Cardiac fibroblast (primary cell): ENCODE results near the gene MSI2.

Source experiments
- DNase-seq, 2 donors: peaks; one replicate each; pipeline versions ENCODE4 v3.0.0 to v3.0.0-alpha.2; 2010; ENCODE audit warnings: low read depth in 2 of 2
- H3K4me3 ChIP-seq, 2 donors: replicated peaks in 1 of 2; 1 replicate in 1 of 2; 2 replicates in 1 of 2; pipeline ENCODE4 v1.5.1; 2011; ENCODE audit warnings: low read depth in 2 of 2, low read length in 2 of 2, mild to moderate bottlenecking in 2 of 2, moderate library complexity in 1 of 2
- TF ChIP-seq, protein P1 (sequence below): IDR thresholded peaks from one replicate; pipeline ENCODE4 v1.5.1; 2011; ENCODE audit warnings: low read depth, mild to moderate bottlenecking, low read length, inconsistent platforms

Gene MSI2

DNA sequence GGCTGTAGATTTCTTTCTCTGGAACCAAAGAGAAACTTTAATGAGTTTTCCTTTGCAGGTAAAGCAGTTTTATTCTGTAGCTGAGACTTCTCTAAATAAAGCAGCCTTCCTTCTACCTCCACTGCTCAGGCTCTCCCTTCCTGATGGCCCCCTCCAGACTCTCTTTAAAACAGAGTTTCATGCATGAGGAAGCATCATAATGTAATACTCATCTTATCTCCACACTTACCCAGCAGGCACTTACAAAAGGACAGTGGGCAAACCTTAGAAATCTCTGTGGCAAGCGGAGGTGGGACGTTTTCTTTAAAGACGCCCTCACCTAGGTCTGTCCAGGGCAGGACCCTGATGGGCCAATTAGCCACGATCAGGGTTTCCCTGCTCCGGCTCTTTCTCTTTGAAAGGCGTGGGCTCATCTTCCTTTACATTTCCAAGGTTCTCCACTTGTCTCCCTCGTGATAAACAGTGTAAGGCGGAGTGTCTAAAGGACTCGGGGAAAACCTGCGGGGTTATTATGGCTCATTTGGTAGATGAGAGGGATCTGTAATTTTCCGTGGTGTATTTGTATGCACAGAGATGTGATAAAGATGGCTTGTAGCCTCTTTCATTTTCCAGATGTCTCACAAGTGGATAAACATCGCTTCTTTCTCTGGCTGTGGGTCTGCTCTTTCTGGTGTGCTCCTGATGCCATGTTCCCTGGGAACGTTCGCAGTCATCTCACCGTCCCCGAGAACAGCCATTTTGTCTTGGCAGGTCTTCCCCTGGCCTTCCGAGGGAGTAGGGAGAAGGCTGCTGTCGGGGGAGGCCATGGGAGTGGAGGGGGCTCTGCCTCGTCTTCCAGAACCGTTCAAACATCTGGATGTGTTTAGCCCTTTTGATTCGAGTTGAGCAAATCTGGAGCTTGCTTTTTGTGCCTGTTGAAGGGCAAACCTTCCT lies 249.8 kb downstream of the MSI2 start:
- DNase-seq, result no peak
- TF ChIP-seq, protein P1, sequence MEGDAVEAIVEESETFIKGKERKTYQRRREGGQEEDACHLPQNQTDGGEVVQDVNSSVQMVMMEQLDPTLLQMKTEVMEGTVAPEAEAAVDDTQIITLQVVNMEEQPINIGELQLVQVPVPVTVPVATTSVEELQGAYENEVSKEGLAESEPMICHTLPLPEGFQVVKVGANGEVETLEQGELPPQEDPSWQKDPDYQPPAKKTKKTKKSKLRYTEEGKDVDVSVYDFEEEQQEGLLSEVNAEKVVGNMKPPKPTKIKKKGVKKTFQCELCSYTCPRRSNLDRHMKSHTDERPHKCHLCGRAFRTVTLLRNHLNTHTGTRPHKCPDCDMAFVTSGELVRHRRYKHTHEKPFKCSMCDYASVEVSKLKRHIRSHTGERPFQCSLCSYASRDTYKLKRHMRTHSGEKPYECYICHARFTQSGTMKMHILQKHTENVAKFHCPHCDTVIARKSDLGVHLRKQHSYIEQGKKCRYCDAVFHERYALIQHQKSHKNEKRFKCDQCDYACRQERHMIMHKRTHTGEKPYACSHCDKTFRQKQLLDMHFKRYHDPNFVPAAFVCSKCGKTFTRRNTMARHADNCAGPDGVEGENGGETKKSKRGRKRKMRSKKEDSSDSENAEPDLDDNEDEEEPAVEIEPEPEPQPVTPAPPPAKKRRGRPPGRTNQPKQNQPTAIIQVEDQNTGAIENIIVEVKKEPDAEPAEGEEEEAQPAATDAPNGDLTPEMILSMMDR, result no peak
- H3K4me3 ChIP-seq, result no peak overlapping the region

DNA sequence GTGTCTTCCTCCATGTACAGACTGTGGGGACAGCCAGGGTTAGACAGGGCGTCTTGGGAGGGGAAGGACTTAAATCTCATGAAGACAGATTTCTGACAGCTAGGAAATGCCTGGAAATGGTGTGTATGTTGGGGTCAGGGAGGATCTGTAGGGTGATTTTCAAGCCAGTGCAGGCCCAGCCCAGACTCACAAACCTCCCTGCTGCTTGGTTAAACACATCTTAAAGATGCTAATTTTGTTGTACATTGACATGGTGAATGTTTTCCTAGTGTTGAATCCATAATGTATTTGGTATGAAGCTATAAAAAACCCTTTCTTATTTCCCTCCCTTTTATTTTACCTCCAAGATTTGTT lies 250.4 kb downstream of the MSI2 start:
- TF ChIP-seq, protein P1, result no peak
- no peak for DNase-seq
- no peak overlapping the region for H3K4me3 ChIP-seq

DNA sequence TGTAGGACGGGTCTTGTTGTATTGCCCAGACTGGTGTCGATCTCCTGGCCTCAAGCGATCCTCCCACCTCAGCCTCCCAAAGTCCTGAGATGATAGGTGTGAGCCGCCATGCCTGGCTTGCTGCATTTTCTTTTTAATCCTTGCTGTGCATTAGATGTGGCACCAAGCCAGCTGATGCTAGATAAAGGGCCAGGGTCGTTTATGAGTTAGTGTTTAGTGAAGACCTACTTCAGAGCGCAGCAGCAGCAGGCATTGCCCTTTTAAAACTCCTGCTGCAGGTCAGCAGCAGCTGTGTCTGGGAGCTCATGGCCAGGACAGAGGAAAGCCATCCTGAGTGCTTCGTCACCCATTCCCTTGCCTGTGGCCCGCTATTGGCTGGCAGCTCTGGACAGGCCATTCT lies 251.5 kb downstream of the MSI2 start:
- H3K4me3 ChIP-seq, result no peak overlapping the region
- TF ChIP-seq, protein P1, result no peak
- DNase-seq, result no peak

DNA sequence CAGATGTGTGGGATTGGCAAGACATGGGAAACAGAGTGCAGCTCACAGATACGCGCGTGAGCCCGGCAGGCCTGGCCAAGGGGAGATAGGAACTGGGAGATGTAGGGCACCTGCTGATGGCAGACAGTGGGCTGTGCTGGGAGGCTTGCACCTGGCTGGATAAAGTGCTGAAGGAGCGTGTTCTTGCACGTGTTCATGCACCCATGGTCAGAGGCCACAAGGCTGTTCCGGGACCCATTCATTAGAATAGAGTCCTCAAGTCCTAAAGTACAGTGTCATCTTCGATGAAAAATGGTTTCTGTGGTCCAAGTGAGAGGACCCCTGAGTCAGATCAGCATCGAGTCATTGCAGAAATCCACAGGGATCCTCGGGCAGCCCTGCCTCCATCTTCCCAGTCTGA lies 252.3 kb downstream of the MSI2 start:
- no peak overlapping the region for H3K4me3 ChIP-seq
- TF ChIP-seq, protein P1, result no peak
- DNase-seq, result no peak

DNA sequence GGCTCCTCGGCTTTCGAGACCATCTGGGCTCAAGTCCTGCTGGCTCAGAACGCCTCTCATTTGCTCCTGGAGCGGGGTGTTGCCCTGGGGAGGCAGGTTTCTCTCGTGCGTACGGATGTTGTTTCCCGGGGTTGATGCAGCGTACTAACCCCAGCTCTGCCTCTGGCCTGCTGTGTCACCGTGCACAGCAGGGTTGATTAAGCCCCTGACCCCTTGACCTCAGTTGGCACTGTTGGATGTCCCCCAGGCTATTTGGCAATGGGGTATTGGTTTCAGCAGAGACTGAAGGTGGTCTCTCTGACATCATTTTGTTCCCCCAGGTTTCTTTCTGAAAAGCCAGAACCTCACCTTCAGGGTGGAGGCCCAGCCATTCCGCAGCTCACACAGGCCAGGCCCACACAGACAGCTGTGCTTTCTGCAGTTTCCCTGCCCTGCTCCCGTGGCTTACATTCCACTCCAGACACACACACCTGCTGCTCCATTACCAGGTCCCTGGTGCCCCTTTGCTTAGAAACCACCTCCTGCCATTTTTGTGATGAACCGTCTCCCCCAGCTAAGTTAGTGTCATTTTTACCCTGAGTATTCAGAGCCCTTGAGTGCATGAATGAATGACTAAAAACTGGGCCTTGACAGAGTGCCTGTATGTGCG lies 255.3 kb downstream of the MSI2 start:
- TF ChIP-seq, protein P1, result no peak
- no peak overlapping the region for H3K4me3 ChIP-seq
- no peak for DNase-seq

DNA sequence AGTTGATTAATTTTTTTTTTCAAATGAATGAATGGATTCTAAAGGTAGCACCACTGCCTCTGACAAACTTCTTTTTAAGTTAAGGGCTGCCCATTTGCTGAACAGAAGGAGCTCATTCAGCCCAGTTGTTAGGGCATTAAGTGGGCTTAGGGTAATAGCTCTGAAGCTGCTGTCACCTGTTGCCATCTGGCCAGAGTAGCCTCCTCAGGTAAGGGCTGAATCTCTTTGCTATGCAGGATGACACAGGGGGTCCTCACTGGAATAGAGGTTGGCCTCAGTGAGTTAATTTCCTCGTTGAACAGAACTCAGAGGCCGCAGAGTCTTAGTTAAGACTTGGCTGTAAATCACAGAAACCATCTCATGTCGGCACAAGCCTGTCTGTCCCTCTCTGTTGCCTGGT lies 255.9 kb downstream of the MSI2 start:
- no peak for DNase-seq
- no peak overlapping the region for H3K4me3 ChIP-seq
- TF ChIP-seq, protein P1, result no peak
